COLO829 (cell line): ENCODE data around the gene NUCB1.
A peak's percentile ranks its signal among the peaks of the same experiment; 100 is the strongest.
"Not testable (repeated sequence)": the region's sequence is repeated elsewhere in the genome, so short reads cannot be mapped to it uniquely, and the experiment has no call there.

Experiments used
- DNase-seq: peaks from one replicate; pipeline ENCODE4 v3.0.0; 2012; ENCODE audit warnings: low spot score

The NUCB1 gene

GRCh38 chr19:48899781-48900476, at the start of gene NUCB1:
Gene NUCB1, plus strand, starts transcription at chr19:48900312. Its CDS starts 485 bp downstream, at chr19:48900797.
- peak; percentile 100 for DNase-seq

- DNase-seq = no peak
Observed at GRCh38 chr19:48852292-48852691, 47.8 kb upstream of the NUCB1 start.

GRCh38 chr19:48853483-48853882, 46.6 kb upstream of the NUCB1 start:
- DNase-seq = no peak

- DNase-seq = no peak
Observed at GRCh38 chr19:48854103-48854502, 46.0 kb upstream of the NUCB1 start.

GRCh38 chr19:48856921-48857320, 43.2 kb upstream of the NUCB1 start:
- no peak for DNase-seq

GRCh38 chr19:48858984-48859710, 41.0 kb upstream of the NUCB1 start:
- no peak for DNase-seq

- no peak for DNase-seq
Observed at GRCh38 chr19:48859711-48860572, 40.2 kb upstream of the NUCB1 start.

GRCh38 chr19:48861313-48861712, 38.8 kb upstream of the NUCB1 start:
- DNase-seq = no peak

- no peak for DNase-seq
Observed at GRCh38 chr19:48862827-48863226, 37.3 kb upstream of the NUCB1 start.

- DNase-seq = peak; percentile 13
Observed at GRCh38 chr19:48866692-48867091, 33.4 kb upstream of the NUCB1 start.

- DNase-seq = peak; percentile 17
Observed at GRCh38 chr19:48867123-48867745, 32.9 kb upstream of the NUCB1 start.

GRCh38 chr19:48867746-48868113, 32.4 kb upstream of the NUCB1 start:
- DNase-seq = peak; percentile 28

GRCh38 chr19:48868114-48868886, 31.8 kb upstream of the NUCB1 start, which contains the start of gene PLEKHA4:
Gene PLEKHA4, minus strand, starts transcription at chr19:48868617. Its CDS starts 997 bp downstream, at chr19:48867620.
- DNase-seq = peak; percentile 18

GRCh38 chr19:48870048-48870447, 30.1 kb upstream of the NUCB1 start:
- DNase-seq = no peak

- DNase-seq = not testable (repeated sequence)
Observed at GRCh38 chr19:48871471-48872181, 28.5 kb upstream of the NUCB1 start.

- DNase-seq = peak; percentile 100
Observed at GRCh38 chr19:48872182-48872883, 27.8 kb upstream of the NUCB1 start, which contains the start of gene PPP1R15A. Gene PPP1R15A, plus strand, starts transcription at chr19:48872421. Its CDS starts 813 bp downstream, at chr19:48873234.

GRCh38 chr19:48872884-48873475, 27.1 kb upstream of the NUCB1 start:
- DNase-seq = peak; percentile 98

- no peak for DNase-seq
Observed at GRCh38 chr19:48873476-48874302, 26.4 kb upstream of the NUCB1 start.
